Testis (tissue), 2 donors: Measurements from ENCODE around the gene HOXA13.

Source experiments
- CTCF ChIP-seq, 3 experiments: fragments of 450-650 bp in 2 of 3; fragments of 200-600 bp in 1 of 3; sonication (generic) in 1 of 3; IDR thresholded peaks; one replicate each; pipeline ENCODE4 v1.5.1; 2016 to 2019; ENCODE audit warnings: antibody characterized with exemption in 3 of 3, mild to moderate bottlenecking in 2 of 3, moderate library complexity in 1 of 3
- POLR2A ChIP-seq: fragments of 450-650 bp; IDR thresholded peaks from one replicate; pipeline ENCODE4 v1.6.1; 2017; ENCODE audit warnings: antibody characterized with exemption, mild to moderate bottlenecking, moderate library complexity

- TF ChIP-seq CTCF (IDR thresholded peaks at IDR 0.05) = no peak
- no peak for TF ChIP-seq POLR2A
Observed at GRCh38 chr7:27151341-27151930, 48.5 kb downstream of the HOXA13 start.
